ENCODE data around the gene KCNK10. TPM values are rescaled to one million over a fixed set of nuclear protein-coding genes. Genes with fewer than 3 reads are reported as not detected.
"Not testable (repeated sequence)": the region's sequence is repeated elsewhere in the genome, so short reads cannot be mapped to it uniquely, and the experiment has no call there.

The KCNK10 gene
- total RNA-seq, 1 donor from 2014 or later: not detected

GRCh38 chr14:88272390-88273269 lies 50.4 kb downstream of the KCNK10 start:
- no peak for DNase-seq (ENCODE audit: low spot score)
- Mint-ChIP-seq H3K4me1 (ENCODE audit: low read depth) (no peaks in the 10 kb centered on the region), H3K4me3 (no peak overlapping the region), H3K36me3 (ENCODE audit: low read depth) (no peaks in the 10 kb centered on the region), H3K9me3 (no peaks in the 10 kb centered on the region), H3K27ac (no peak overlapping the region), H3K27me3 (ENCODE audit: insufficient read depth) (peaks cover 3% of the 10 kb centered on the region)
- intact Hi-C loops (cut with micrococcal nuclease): no loop called here

GRCh38 chr14:88271205-88271604 lies 51.9 kb downstream of the KCNK10 start:
- Mint-ChIP-seq H3K4me3 (no peak overlapping the region), H3K27me3 (ENCODE audit: insufficient read depth) (peaks cover 3% of the 10 kb centered on the region), H3K4me1 (ENCODE audit: low read depth) (no peaks in the 10 kb centered on the region), H3K36me3 (ENCODE audit: low read depth) (no peaks in the 10 kb centered on the region), H3K27ac (no peak overlapping the region), H3K9me3 (no peaks in the 10 kb centered on the region)
- DNase-seq (ENCODE audit: low spot score): no peak
- intact Hi-C loops (cut with micrococcal nuclease): no loop called here

- Mint-ChIP-seq H3K4me1 (ENCODE audit: low read depth) (no peaks in the 10 kb centered on the region), H3K4me3 (no peak overlapping the region), H3K36me3 (ENCODE audit: low read depth) (no peaks in the 10 kb centered on the region), H3K27me3 (ENCODE audit: insufficient read depth) (peaks cover 4% of the 10 kb centered on the region), H3K9me3 (no peaks in the 10 kb centered on the region), H3K27ac (no peak overlapping the region)
- no peak for DNase-seq (ENCODE audit: low spot score)
- intact Hi-C loops (cut with micrococcal nuclease): no loop called here
Measured at GRCh38 chr14:88270776-88271175, 52.3 kb downstream of the KCNK10 start.

GRCh38 chr14:88269806-88270420 lies 53.2 kb downstream of the KCNK10 start:
- no peaks in the 10 kb centered on the region for H3K9me3 Mint-ChIP-seq
- H3K4me1 Mint-ChIP-seq (ENCODE audit: low read depth): no peaks in the 10 kb centered on the region
- intact Hi-C loops (cut with micrococcal nuclease): no loop called here
- H3K36me3 Mint-ChIP-seq (ENCODE audit: low read depth): no peaks in the 10 kb centered on the region
- H3K27me3 Mint-ChIP-seq (ENCODE audit: insufficient read depth): peaks cover 5% of the 10 kb centered on the region
- no peak overlapping the region for H3K27ac Mint-ChIP-seq
- no peak for DNase-seq (ENCODE audit: low spot score)
- no peak overlapping the region for H3K4me3 Mint-ChIP-seq

GRCh38 chr14:88266474-88266873 lies 56.6 kb downstream of the KCNK10 start:
- peaks cover 5% of the 10 kb centered on the region for H3K27me3 Mint-ChIP-seq (ENCODE audit: insufficient read depth)
- H3K4me3 Mint-ChIP-seq: no peak overlapping the region
- no peaks in the 10 kb centered on the region for H3K9me3 Mint-ChIP-seq
- no peaks in the 10 kb centered on the region for H3K4me1 Mint-ChIP-seq (ENCODE audit: low read depth)
- DNase-seq (ENCODE audit: low spot score): no peak
- no peaks in the 10 kb centered on the region for H3K36me3 Mint-ChIP-seq (ENCODE audit: low read depth)
- H3K27ac Mint-ChIP-seq: no peak overlapping the region
- intact Hi-C loops (cut with micrococcal nuclease): no loop called here

- Mint-ChIP-seq H3K27me3 (ENCODE audit: insufficient read depth) (peaks cover 5% of the 10 kb centered on the region), H3K9me3 (no peaks in the 10 kb centered on the region), H3K36me3 (ENCODE audit: low read depth) (no peaks in the 10 kb centered on the region), H3K4me1 (ENCODE audit: low read depth) (no peaks in the 10 kb centered on the region), H3K27ac (no peak overlapping the region), H3K4me3 (no peak overlapping the region)
- DNase-seq (ENCODE audit: low spot score): no peak
- intact Hi-C loops (cut with micrococcal nuclease): no loop called here
Measured at GRCh38 chr14:88264116-88264515, 59.0 kb downstream of the KCNK10 start.

GRCh38 chr14:88261302-88261701 lies 61.8 kb downstream of the KCNK10 start:
- H3K4me1 Mint-ChIP-seq (ENCODE audit: low read depth); H3K4me3 Mint-ChIP-seq; DNase-seq (ENCODE audit: low spot score); H3K27me3 Mint-ChIP-seq (ENCODE audit: insufficient read depth); H3K36me3 Mint-ChIP-seq (ENCODE audit: low read depth); H3K27ac Mint-ChIP-seq; intact Hi-C loops (cut with micrococcal nuclease); H3K9me3 Mint-ChIP-seq: not testable (repeated sequence)

- DNase-seq (ENCODE audit: low spot score): no peak
- H3K36me3 Mint-ChIP-seq (ENCODE audit: low read depth): no peaks in the 10 kb centered on the region
- H3K9me3 Mint-ChIP-seq: no peaks in the 10 kb centered on the region
- no peaks in the 10 kb centered on the region for H3K4me1 Mint-ChIP-seq (ENCODE audit: low read depth)
- H3K4me3 Mint-ChIP-seq: no peak overlapping the region
- intact Hi-C loops (cut with micrococcal nuclease): no loop called here
- no peak overlapping the region for H3K27ac Mint-ChIP-seq
- H3K27me3 Mint-ChIP-seq (ENCODE audit: insufficient read depth): peaks cover 3% of the 10 kb centered on the region
Measured at GRCh38 chr14:88258021-88258420, 65.0 kb downstream of the KCNK10 start.

- DNase-seq (ENCODE audit: low spot score): no peak
- no peaks in the 10 kb centered on the region for H3K4me1 Mint-ChIP-seq (ENCODE audit: low read depth)
- H3K4me3 Mint-ChIP-seq: no peak overlapping the region
- intact Hi-C loops (cut with micrococcal nuclease): no loop called here
- H3K36me3 Mint-ChIP-seq (ENCODE audit: low read depth): no peaks in the 10 kb centered on the region
- H3K9me3 Mint-ChIP-seq: no peaks in the 10 kb centered on the region
- H3K27ac Mint-ChIP-seq: no peak overlapping the region
- peaks cover 3% of the 10 kb centered on the region for H3K27me3 Mint-ChIP-seq (ENCODE audit: insufficient read depth)
Measured at GRCh38 chr14:88256997-88257950, 65.8 kb downstream of the KCNK10 start.

- no peak overlapping the region for H3K4me3 Mint-ChIP-seq
- H3K9me3 Mint-ChIP-seq: no peaks in the 10 kb centered on the region
- DNase-seq (ENCODE audit: low spot score): no peak
- no peak overlapping the region for H3K27ac Mint-ChIP-seq
- H3K36me3 Mint-ChIP-seq (ENCODE audit: low read depth): no peaks in the 10 kb centered on the region
- peaks cover 3% of the 10 kb centered on the region for H3K27me3 Mint-ChIP-seq (ENCODE audit: insufficient read depth)
- intact Hi-C loops (cut with micrococcal nuclease): no loop called here
- no peaks in the 10 kb centered on the region for H3K4me1 Mint-ChIP-seq (ENCODE audit: low read depth)
Measured at GRCh38 chr14:88255798-88256197, 67.3 kb downstream of the KCNK10 start.

GRCh38 chr14:88255196-88255595 lies 67.9 kb downstream of the KCNK10 start:
- no peak for DNase-seq (ENCODE audit: low spot score)
- H3K4me1 Mint-ChIP-seq (ENCODE audit: low read depth): no peaks in the 10 kb centered on the region
- no peak overlapping the region for H3K27ac Mint-ChIP-seq
- H3K4me3 Mint-ChIP-seq: no peak overlapping the region
- H3K36me3 Mint-ChIP-seq (ENCODE audit: low read depth): no peaks in the 10 kb centered on the region
- no peaks in the 10 kb centered on the region for H3K9me3 Mint-ChIP-seq
- intact Hi-C loops (cut with micrococcal nuclease): no loop called here
- H3K27me3 Mint-ChIP-seq (ENCODE audit: insufficient read depth): peaks cover 3% of the 10 kb centered on the region

- intact Hi-C loops (cut with micrococcal nuclease): no loop called here
- Mint-ChIP-seq H3K4me1 (ENCODE audit: low read depth) (no peaks in the 10 kb centered on the region), H3K36me3 (ENCODE audit: low read depth) (no peaks in the 10 kb centered on the region), H3K4me3 (no peak overlapping the region), H3K9me3 (no peaks in the 10 kb centered on the region), H3K27me3 (ENCODE audit: insufficient read depth) (no peaks in the 10 kb centered on the region), H3K27ac (no peak overlapping the region)
- DNase-seq (ENCODE audit: low spot score): no peak
Measured at GRCh38 chr14:88252498-88252897, 70.6 kb downstream of the KCNK10 start.

GRCh38 chr14:88251650-88252049 lies 71.4 kb downstream of the KCNK10 start:
- no peaks in the 10 kb centered on the region for H3K9me3 Mint-ChIP-seq
- no peak overlapping the region for H3K27ac Mint-ChIP-seq
- H3K4me3 Mint-ChIP-seq: no peak overlapping the region
- H3K4me1 Mint-ChIP-seq (ENCODE audit: low read depth): no peaks in the 10 kb centered on the region
- H3K27me3 Mint-ChIP-seq (ENCODE audit: insufficient read depth): no peaks in the 10 kb centered on the region
- DNase-seq (ENCODE audit: low spot score): no peak
- H3K36me3 Mint-ChIP-seq (ENCODE audit: low read depth): no peaks in the 10 kb centered on the region
- intact Hi-C loops (cut with micrococcal nuclease): no loop called here

Measured in activated T-helper 1 cell treated with anti-CD3 and anti-CD28 coated beads, Interleukin-12 subunit alpha, Interleukin-12 subunit beta, Interleukin-2, Interleukin-4 antibody, amounts not matched to agents 30 ng/mL and 10 ng/mL and 1 ng/mL, durations not matched to agents 14 hours and 24 hours and 36 hours (primary cell).